HG03575 (cell line): ENCODE data around the gene RECK.

ENCODE experiments used
- ATAC-seq: cut with Tn5 transposase; IDR thresholded peaks from one replicate; pipeline ENCODE4 v1.9.1; 2021; ENCODE audit not compliant: unreplicated experiment, insufficient number of reproducible peaks, low FRiP score; ENCODE audit errors: extremely low read depth

The RECK gene

GRCh38 chr9:36164372-36164771 lies 127.7 kb downstream of the RECK start:
- no peak for ATAC-seq

DNA sequence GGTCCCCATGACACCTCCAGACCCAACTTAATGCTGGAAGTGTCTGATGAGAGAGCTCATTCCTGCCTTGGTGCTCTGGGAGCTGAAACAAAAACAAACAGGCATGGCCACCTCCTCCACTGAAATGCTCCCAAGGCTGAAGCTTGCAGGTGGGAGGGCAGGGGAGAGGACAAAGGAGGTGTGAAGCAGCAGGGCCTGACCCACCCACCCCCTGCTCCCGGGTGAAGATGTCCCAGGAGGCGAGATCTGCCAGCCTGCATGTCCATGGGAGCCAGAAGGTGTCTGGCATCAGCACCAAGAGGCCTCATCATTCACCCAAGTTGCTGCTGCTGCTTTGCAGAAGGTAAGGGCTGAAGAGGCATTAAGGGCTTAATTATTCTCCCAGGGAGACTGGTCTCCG lies 128.3 kb downstream of the RECK start:
- ATAC-seq = no peak

DNA sequence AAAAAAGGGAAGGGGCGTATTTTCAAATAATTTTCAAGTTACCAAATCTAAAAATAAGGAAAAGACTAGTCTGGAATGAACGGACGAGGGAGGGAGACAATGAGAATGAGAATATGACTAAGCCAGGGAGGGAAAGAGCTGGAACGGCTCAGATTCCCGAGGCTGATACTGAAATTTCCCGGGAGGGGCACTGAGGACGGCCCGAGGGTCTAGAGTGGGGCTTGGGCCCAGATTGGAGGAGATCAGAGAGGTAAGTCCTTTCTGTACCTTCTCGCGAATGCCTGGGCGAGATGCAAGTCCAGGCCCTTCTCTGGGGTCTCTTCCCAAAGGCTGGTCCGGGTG lies 129.1 kb downstream of the RECK start:
- no peak for ATAC-seq

DNA sequence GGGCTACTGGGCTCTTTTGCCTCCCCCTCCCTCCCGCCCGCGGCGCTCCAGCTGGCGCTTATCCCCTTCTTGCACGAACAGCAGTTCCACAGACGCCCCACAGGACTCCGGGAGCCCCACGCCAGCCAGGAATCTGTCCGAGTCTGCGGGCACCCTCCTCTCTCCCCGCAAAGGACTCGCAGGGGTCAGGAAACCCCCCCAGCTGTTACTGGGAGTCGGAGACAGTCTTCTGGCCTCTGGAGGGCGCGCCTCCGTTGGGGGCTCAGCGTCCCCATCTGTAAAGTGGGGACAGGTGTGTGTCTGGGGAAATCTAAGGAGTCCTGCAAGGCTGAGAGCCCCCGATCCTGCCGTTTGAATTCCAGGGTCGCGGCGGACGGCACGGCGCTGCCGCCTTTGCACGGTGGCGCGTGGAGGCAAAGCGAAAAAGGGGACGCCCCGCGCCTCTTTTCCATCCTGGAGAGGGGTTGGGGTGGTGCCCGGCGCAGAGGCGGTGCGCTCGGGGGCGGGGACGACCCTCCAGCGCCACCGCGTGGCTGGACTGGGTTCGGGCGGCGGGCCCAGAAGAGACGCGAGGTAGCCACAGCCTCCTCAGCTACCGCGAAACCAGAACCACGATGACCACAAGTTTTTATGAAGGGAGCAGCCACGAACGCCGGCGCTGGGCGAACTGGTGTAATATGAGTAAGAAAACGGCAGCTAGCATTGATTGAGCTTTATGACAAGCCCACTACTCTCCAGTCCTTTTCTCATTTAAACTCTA lies 129.6 kb downstream of the RECK start:
- no peak for ATAC-seq

GRCh38 chr9:36169166-36169565 lies 132.5 kb downstream of the RECK start, which contains the start of gene CCIN:
Gene CCIN, plus strand, starts transcription at chr9:36169388. Its CDS starts 115 bp downstream, at chr9:36169503.
- no peak for ATAC-seq

DNA sequence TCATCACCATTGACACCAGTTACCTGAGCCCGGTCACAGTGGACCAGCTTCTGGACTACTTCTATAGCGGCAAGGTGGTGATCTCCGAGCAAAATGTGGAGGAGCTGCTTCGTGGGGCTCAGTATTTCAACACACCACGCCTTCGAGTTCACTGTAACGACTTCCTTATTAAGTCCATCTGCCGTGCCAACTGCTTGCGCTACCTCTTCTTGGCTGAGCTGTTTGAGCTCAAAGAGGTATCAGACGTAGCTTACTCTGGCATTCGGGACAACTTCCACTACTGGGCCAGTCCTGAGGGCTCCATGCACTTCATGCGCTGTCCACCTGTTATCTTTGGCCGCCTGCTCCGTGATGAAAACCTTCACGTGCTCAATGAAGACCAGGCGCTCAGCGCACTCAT lies 133.0 kb downstream of the RECK start:
- no peak for ATAC-seq

DNA sequence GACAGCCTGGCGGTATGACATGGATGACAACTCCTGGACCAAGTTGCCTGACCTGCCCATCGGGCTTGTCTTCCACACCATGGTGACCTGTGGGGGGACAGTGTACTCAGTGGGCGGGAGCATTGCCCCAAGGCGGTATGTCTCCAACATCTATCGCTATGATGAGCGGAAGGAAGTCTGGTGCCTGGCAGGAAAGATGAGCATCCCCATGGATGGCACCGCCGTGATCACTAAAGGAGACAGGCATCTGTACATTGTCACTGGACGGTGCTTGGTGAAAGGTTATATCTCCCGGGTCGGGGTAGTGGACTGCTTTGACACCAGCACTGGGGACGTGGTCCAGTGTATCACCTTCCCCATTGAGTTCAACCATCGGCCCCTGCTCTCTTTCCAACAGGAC lies 133.8 kb downstream of the RECK start:
- ATAC-seq = no peak

DNA sequence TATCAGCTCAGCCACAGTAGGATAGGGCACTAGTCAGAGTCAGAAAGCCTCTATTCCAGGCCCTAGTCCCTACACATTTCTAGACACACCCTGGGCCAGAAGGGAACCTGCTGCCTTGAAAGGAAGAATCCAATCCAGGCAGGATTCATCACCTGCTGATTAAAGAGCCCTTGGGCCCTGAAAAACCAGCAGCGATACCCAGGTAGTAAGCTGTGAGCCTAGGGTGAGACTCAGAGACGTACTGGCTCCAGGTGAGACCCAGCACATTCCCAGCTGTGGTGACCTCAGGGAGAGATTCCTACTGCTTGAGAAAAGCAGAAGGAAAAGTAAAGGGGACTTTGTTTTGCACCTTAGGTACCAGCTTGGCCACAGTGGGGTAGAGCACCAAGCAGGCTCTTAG lies 137.1 kb downstream of the RECK start:
- ATAC-seq = no peak
